CD14-positive monocyte (primary cell): ENCODE results near the gene CCDC107. TPM values are rescaled to one million over a fixed set of nuclear protein-coding genes. Genes with fewer than 3 reads are reported as not detected.

Experiments
- DNase-seq, 3 donors: peaks; one replicate each; pipeline ENCODE4 v3.0.0-alpha.2; 2011 to 2022
- H2AFZ ChIP-seq: 2 replicates; pipeline ENCODE4 v1.6.0; 2012; ENCODE audit warnings: mild to moderate bottlenecking, low read depth, low read length, inconsistent platforms; ENCODE audit not compliant: insufficient read depth, poor library complexity, severe bottlenecking
- H3K27ac ChIP-seq, 2 donors: 1 replicate in 1 of 2; 2 replicates in 1 of 2; pipeline ENCODE4 v1.5.1; 2012 to 2013; ENCODE audit warnings: low read length in 2 of 2, control low read depth in 1 of 2, inconsistent platforms in 1 of 2, low read depth in 1 of 2, mild to moderate bottlenecking in 1 of 2
- H3K27me3 ChIP-seq, 2 donors: one replicate each; pipeline versions ENCODE4 v1.6.0 to v1.6.1; 2011 to 2013; ENCODE audit warnings: low read length in 2 of 2; ENCODE audit not compliant: control insufficient read depth in 2 of 2, insufficient read depth in 2 of 2
- H3K36me3 ChIP-seq, 2 donors: replicated peaks in 1 of 2; 1 replicate in 1 of 2; 2 replicates in 1 of 2; pipeline versions ENCODE4 v1.5.1 to v1.6.1; 2012 to 2013; ENCODE audit warnings: low read length in 2 of 2, control low read depth in 1 of 2, inconsistent platforms in 1 of 2, mild to moderate bottlenecking in 1 of 2; ENCODE audit not compliant: insufficient read depth in 2 of 2, control insufficient read depth in 1 of 2
- H3K4me1 ChIP-seq, 2 donors: 1 replicate in 1 of 2; 2 replicates in 1 of 2; pipeline versions ENCODE4 v1.5.1 to v1.6.1; 2012 to 2013; ENCODE audit warnings: low read length in 2 of 2, control low read depth in 1 of 2, inconsistent platforms in 1 of 2, mild to moderate bottlenecking in 1 of 2, moderate library complexity in 1 of 2; ENCODE audit not compliant: insufficient read depth in 2 of 2, control insufficient read depth in 1 of 2
- H3K4me2 ChIP-seq: replicated peaks from 2 replicates; pipeline ENCODE3; 2012; ENCODE audit warnings: low read length, moderate library complexity, mild to moderate bottlenecking; ENCODE audit not compliant: poor library complexity, severe bottlenecking; ENCODE audit errors: extremely low read depth
- H3K4me3 ChIP-seq, 3 experiments: fragments of 200-600 bp in 1 of 3; sonication (generic) in 1 of 3; replicated peaks in 1 of 3; 1 replicate in 2 of 3; 2 replicates in 1 of 3; pipeline ENCODE4 v1.5.1; 2011 to 2013; ENCODE audit warnings: low read length in 3 of 3, mild to moderate bottlenecking in 3 of 3, control low read depth in 2 of 3, low read depth in 2 of 3, inconsistent platforms in 1 of 3, moderate library complexity in 1 of 3
- H3K79me2 ChIP-seq: 2 replicates; pipeline ENCODE4 v1.6.0; 2012; ENCODE audit warnings: mild to moderate bottlenecking, control low read depth, inconsistent platforms, low read length, moderate library complexity; ENCODE audit not compliant: insufficient read depth
- H3K9ac ChIP-seq: 2 replicates; pipeline ENCODE4 v1.6.0; 2017; ENCODE audit warnings: low read length, mild to moderate bottlenecking; ENCODE audit not compliant: insufficient read depth, poor library complexity, severe bottlenecking
- H3K9me3 ChIP-seq, 2 donors: replicated peaks in 1 of 2; 1 replicate in 1 of 2; 2 replicates in 1 of 2; pipeline versions ENCODE4 v1.5.1 to v1.6.1; 2012 to 2013; ENCODE audit warnings: low read length in 2 of 2, control low read depth in 1 of 2; ENCODE audit not compliant: control insufficient read depth in 1 of 2, insufficient read depth in 1 of 2
- H4K20me1 ChIP-seq: 2 replicates; pipeline ENCODE4 v1.6.0; 2012; ENCODE audit warnings: mild to moderate bottlenecking, low read length, control low read depth, moderate library complexity; ENCODE audit not compliant: insufficient read depth
- H3K27ac Mint-ChIP-seq, 7 donors: one replicate each; pipeline ENCODE4 v1.8.0; 2020; ENCODE audit warnings: mild to moderate bottlenecking in 7 of 7, mixed read lengths in 7 of 7, moderate library complexity in 6 of 7, inconsistent platforms in 2 of 7
- H3K27me3 Mint-ChIP-seq, 3 donors: one replicate each; pipeline ENCODE4 v1.8.0; 2021 to 2022; ENCODE audit warnings: low read depth in 3 of 3, mild to moderate bottlenecking in 3 of 3, mixed read lengths in 3 of 3, moderate library complexity in 3 of 3, inconsistent platforms in 1 of 3
- H3K36me3 Mint-ChIP-seq, 2 donors: one replicate each; pipeline ENCODE4 v1.8.0; 2020; ENCODE audit warnings: mixed read lengths in 2 of 2, inconsistent platforms in 1 of 2, mild to moderate bottlenecking in 1 of 2
- H3K4me1 Mint-ChIP-seq: one replicate; pipeline ENCODE4 v1.8.0; 2020; ENCODE audit warnings: mild to moderate bottlenecking, mixed read lengths
- H3K4me3 Mint-ChIP-seq, 2 donors: one replicate each; pipeline ENCODE4 v1.8.0; 2020; ENCODE audit warnings: mild to moderate bottlenecking in 2 of 2, mixed read lengths in 2 of 2, moderate library complexity in 1 of 2
- H3K9me3 Mint-ChIP-seq, 7 donors: one replicate each; pipeline ENCODE4 v1.8.0; 2020 to 2022; ENCODE audit warnings: mixed read lengths in 7 of 7, mild to moderate bottlenecking in 6 of 7, moderate library complexity in 6 of 7, inconsistent platforms in 2 of 7
- WGBS: methylation state at CpG from one replicate; pipeline ENCODE4 v1.1.5; 2013; ENCODE audit warnings: missing lambda C conversion rate; ENCODE audit not compliant: insufficient coverage; 5-methylcytosine and 5-hydroxymethylcytosine counted together
- intact Hi-C, 2 donors: fragments of 100-400 bp; cut with micrococcal nuclease; formaldehyde crosslinking; loops; one replicate each; pipeline versions ENCODE4 v1.15.0 to v1.15.1; 2023
- polyA minus RNA-seq: library from RNA; depleted of rRNA, polyadenylated mRNA; stranded (reverse); fragments of >200 nt; gene quantifications from 2 replicates; pipeline ENCODE4 v1.2.3, GENCODE V29; 2012
- polyA plus RNA-seq, 3 donors: library from polyadenylated mRNA; depleted of rRNA in 1 of 3; unstranded in 2 of 3; stranded (reverse) in 1 of 3; fragments of 300-500 nt in 2 of 3; fragments of >200 nt in 1 of 3; fragmentation: Illumina TruSeq in 2 of 3; gene quantifications; 1 replicate in 2 of 3; 2 replicates in 1 of 3; pipeline ENCODE4 v1.2.3, GENCODE V29; 2012 to 2021
- total RNA-seq, 12 experiments: library from RNA in 1 of 12; stranded (reverse) in 1 of 12; fragments of 120-200 nt in 1 of 12; gene quantifications; one replicate each; pipeline ENCODE4 v1.2.4 and lab custom pipeline; 2013 to 2026; ENCODE audit warnings: mixed read lengths in 6 of 12, inconsistent platforms in 1 of 12
- TF ChIP-seq, protein P1 (sequence below): fragments of 200-600 bp; IDR thresholded peaks from one replicate; pipeline ENCODE4 v1.8.0; 2022; ENCODE audit warnings: antibody characterized with exemption, mild to moderate bottlenecking

The CCDC107 gene
- 10.6 TPM for total RNA-seq (2013)
- polyA plus RNA-seq (10 to 100 TPM; 17.2 to 32.6 (median 23.2) TPM), polyA minus RNA-seq (18.7 and 23.8 TPM in 2 replicates), total RNA-seq (lab: John Stamatoyannopoulos, UW) (0.93 to 5.1 (median 3.1) reads per million in 11 experiments)

GRCh38 chr9:35658137-35658967 is at the start of gene CCDC107:
Gene CCDC107, plus strand, starts transcription at chr9:35658292. Its CDS starts 88 bp downstream, at chr9:35658380.
- Histone ChIP-seq H3K9me3 (no peaks in the 10 kb centered on the region), H3K4me1 (peaks cover 27 to 43% of the 10 kb centered on the region in 2 donors), H3K4me3 (peak within 1 kb of the TSS; percentile 83 to 94 (median 88)), H3K27ac (peak within 1 kb of the TSS; percentile 85 to 98), H3K9ac (peak within 1 kb of the TSS; percentile 88), H3K4me2 (peak within 1 kb of the TSS; percentile 92), H3K27me3 (no peaks in the 10 kb centered on the region), H3K79me2 (peaks cover 22% of the 10 kb centered on the region), H3K36me3 (peaks cover 10 to 14% of the 10 kb centered on the region in 2 donors), H2AFZ (peak within 1 kb of the TSS; percentile 90), H4K20me1 (no peaks in the 10 kb centered on the region)
- peak; percentile 84 to 86 (median 85) for DNase-seq
- Mint-ChIP-seq H3K27me3 (peaks cover 0 to 8% (median 5%) of the 10 kb centered on the region in 3 donors), H3K27ac (peak within 1 kb of the TSS; percentile 95 to 100 (median 98)), H3K4me1 (peaks cover 47% of the 10 kb centered on the region), H3K4me3 (peak within 1 kb of the TSS; percentile 87 to 90), H3K36me3 (peaks cover 19 to 27% of the 10 kb centered on the region in 2 donors), H3K9me3 (no peaks in the 10 kb centered on the region)
- intact Hi-C loops, result loop anchor here (5.0 kb wide), 5 partner anchors 39 to 546 kb away; partner anchors contain the start of genes CREB3 (in 1 of the 2), TESK1 (in 1 of the 2) and TLN1 (in 1 of the 2)
- TF ChIP-seq, protein P1, sequence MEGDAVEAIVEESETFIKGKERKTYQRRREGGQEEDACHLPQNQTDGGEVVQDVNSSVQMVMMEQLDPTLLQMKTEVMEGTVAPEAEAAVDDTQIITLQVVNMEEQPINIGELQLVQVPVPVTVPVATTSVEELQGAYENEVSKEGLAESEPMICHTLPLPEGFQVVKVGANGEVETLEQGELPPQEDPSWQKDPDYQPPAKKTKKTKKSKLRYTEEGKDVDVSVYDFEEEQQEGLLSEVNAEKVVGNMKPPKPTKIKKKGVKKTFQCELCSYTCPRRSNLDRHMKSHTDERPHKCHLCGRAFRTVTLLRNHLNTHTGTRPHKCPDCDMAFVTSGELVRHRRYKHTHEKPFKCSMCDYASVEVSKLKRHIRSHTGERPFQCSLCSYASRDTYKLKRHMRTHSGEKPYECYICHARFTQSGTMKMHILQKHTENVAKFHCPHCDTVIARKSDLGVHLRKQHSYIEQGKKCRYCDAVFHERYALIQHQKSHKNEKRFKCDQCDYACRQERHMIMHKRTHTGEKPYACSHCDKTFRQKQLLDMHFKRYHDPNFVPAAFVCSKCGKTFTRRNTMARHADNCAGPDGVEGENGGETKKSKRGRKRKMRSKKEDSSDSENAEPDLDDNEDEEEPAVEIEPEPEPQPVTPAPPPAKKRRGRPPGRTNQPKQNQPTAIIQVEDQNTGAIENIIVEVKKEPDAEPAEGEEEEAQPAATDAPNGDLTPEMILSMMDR, result peak; percentile 60
- under 1% methylated on average over 63 of the region's 67 CpGs for WGBS

- TF ChIP-seq, protein P1, result no peak
- Histone ChIP-seq H3K9ac (no peak overlapping the region), H4K20me1 (peaks cover 13% of the 10 kb centered on the region), H3K79me2 (peaks cover 12% of the 10 kb centered on the region), H3K9me3 (no peaks in the 10 kb centered on the region), H3K4me3 (no peak overlapping the region), H3K27ac (no peak overlapping the region), H3K4me2 (no peak overlapping the region), H3K27me3 (no peaks in the 10 kb centered on the region), H3K4me1 (peaks cover 18 to 23% of the 10 kb centered on the region in 2 donors), H2AFZ (no peak overlapping the region), H3K36me3 (peaks cover 28% of the 10 kb centered on the region in 2 donors)
- WGBS, result 95% methylated on average over 31 of the region's 31 CpGs
- Mint-ChIP-seq H3K27me3 (peaks cover 1 to 3% (median 2%) of the 10 kb centered on the region in 3 donors), H3K4me1 (peaks cover 26% of the 10 kb centered on the region), H3K27ac (peak overlapping the region in 2 of 7 donors; percentile 44 to 59), H3K36me3 (peaks cover 25 to 29% of the 10 kb centered on the region in 2 donors), H3K9me3 (no peaks in the 10 kb centered on the region), H3K4me3 (no peak overlapping the region)
- intact Hi-C loops, result loop anchor here (5.0 to 10.0 kb wide), 5 partner anchors 48 to 206 kb away; partner anchors contain the start of genes CCDC107 (in 1 of the 2), CREB3 (in 1 of the 2), GBA2 (in 1 of the 2) and HINT2 (in 1 of the 2)
- DNase-seq, result no peak
Measured at GRCh38 chr9:35609001-35609819, 48.9 kb upstream of the CCDC107 start.
